Measurements from ENCODE around the gene MBNL3. TPM values are rescaled to one million over a fixed set of nuclear protein-coding genes. Genes with fewer than 3 reads are reported as not detected.

The MBNL3 gene
- total RNA-seq, 2 donors from 2014 or later, result 12.0 to 282 TPM

DNA sequence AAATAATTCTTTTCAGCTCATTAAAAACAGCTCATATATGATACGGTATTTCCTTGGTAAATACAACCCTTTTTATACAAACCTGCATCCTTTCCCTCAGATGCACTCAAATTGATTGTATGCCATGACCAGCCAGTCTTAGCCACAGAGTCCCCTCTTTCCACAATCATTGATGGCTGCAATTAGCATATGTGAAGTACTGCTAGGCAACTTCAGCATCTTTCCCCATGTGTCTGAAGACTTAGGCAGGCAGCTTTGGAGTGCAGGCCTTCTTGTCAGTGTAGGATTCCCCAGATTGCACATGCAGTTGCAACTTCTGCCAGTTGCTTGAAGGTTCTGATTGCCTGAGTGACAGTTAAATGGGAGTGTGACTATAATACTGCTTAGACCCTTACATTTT lies 15.6 kb upstream of the MBNL3 start:
- Histone ChIP-seq H3K27ac (no peak overlapping the region), H3K4me3 (no peak overlapping the region), H3K27me3 (replicated peaks; ENCODE audit: insufficient read depth) (no peaks in the 10 kb centered on the region), H3K9me3 (no peaks in the 10 kb centered on the region), H3K36me3 (no peaks in the 10 kb centered on the region), H3K4me1 (replicated peaks) (no peaks in the 10 kb centered on the region)
- 89% methylated on average over 1 of the region's 1 CpG for WGBS
- DNase-seq (ENCODE audit: low spot score), result no peak
- intact Hi-C loops (cut with DNase I), result no loop called here
- TF ChIP-seq POLR2A (IDR thresholded peaks at IDR 0.05), result no peak
- no peak for TF ChIP-seq POLR2AphosphoS5 (IDR thresholded peaks at IDR 0.05)
- TF ChIP-seq, protein P1, sequence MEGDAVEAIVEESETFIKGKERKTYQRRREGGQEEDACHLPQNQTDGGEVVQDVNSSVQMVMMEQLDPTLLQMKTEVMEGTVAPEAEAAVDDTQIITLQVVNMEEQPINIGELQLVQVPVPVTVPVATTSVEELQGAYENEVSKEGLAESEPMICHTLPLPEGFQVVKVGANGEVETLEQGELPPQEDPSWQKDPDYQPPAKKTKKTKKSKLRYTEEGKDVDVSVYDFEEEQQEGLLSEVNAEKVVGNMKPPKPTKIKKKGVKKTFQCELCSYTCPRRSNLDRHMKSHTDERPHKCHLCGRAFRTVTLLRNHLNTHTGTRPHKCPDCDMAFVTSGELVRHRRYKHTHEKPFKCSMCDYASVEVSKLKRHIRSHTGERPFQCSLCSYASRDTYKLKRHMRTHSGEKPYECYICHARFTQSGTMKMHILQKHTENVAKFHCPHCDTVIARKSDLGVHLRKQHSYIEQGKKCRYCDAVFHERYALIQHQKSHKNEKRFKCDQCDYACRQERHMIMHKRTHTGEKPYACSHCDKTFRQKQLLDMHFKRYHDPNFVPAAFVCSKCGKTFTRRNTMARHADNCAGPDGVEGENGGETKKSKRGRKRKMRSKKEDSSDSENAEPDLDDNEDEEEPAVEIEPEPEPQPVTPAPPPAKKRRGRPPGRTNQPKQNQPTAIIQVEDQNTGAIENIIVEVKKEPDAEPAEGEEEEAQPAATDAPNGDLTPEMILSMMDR (IDR thresholded peaks at IDR 0.05), result no peak

DNA sequence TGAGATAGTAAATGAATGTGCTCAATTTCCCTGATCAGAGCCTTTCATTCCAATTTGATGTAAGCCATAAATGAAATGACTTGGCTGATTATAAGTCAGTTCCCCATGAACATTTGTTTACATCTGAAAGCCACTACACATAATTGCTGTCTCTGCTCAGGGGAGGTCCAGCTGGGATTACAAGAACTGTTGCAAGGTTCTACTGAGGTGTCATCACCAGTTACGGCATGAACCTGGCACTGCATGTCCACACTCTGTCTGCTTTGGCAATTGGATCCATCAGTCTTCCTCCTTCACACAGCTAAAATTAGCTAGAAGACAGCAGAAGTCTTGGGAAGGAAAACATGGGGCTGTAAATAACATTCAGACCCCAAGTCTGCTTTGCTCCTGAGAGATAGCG lies 12.8 kb upstream of the MBNL3 start:
- H3K4me1 ChIP-seq (replicated peaks), result no peaks in the 10 kb centered on the region
- no peak for DNase-seq (ENCODE audit: low spot score)
- intact Hi-C loops (cut with DNase I), result no loop called here
- H3K36me3 ChIP-seq, result no peaks in the 10 kb centered on the region
- no peaks in the 10 kb centered on the region for H3K27me3 ChIP-seq (replicated peaks; ENCODE audit: insufficient read depth)
- no peaks in the 10 kb centered on the region for H3K9me3 ChIP-seq
- 86% methylated on average over 2 of the region's 2 CpGs for WGBS
- TF ChIP-seq, protein P1 (IDR thresholded peaks at IDR 0.05), result no peak
- TF ChIP-seq POLR2A (IDR thresholded peaks at IDR 0.05), result no peak
- TF ChIP-seq POLR2AphosphoS5 (IDR thresholded peaks at IDR 0.05), result no peak
- H3K27ac ChIP-seq, result no peak overlapping the region
- H3K4me3 ChIP-seq, result no peak overlapping the region

DNA sequence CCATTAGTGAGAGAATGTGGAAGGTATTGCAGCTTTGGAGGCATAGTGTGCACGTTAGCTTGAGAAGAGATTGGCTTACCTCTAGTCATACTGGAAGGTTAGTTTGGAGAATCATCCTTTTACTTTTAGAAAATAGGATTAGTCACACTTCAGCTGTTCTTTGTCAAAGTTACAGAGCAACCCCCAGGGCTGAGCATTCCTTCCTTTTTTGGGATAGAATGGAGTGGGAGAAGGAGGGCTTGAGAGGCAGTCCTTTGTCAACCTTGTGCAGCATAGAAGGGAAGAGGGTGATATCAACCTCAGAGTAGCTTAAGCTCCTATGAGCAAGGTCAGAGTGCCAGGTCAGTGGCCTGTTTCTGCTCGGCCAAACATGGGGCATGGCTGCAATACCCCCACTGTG lies 8.6 kb upstream of the MBNL3 start:
- H3K4me3 ChIP-seq, result no peak overlapping the region
- no peaks in the 10 kb centered on the region for H3K27me3 ChIP-seq (replicated peaks; ENCODE audit: insufficient read depth)
- no peaks in the 10 kb centered on the region for H3K36me3 ChIP-seq
- no peaks in the 10 kb centered on the region for H3K4me1 ChIP-seq (replicated peaks)
- DNase-seq (ENCODE audit: low spot score), result no peak
- no peak for TF ChIP-seq POLR2A (IDR thresholded peaks at IDR 0.05)
- TF ChIP-seq, protein P1 (IDR thresholded peaks at IDR 0.05), result no peak
- no peak for TF ChIP-seq POLR2AphosphoS5 (IDR thresholded peaks at IDR 0.05)
- H3K9me3 ChIP-seq, result no peaks in the 10 kb centered on the region
- WGBS, result 96% methylated on average over 2 of the region's 2 CpGs
- intact Hi-C loops (cut with DNase I), result no loop called here
- no peak overlapping the region for H3K27ac ChIP-seq

DNA sequence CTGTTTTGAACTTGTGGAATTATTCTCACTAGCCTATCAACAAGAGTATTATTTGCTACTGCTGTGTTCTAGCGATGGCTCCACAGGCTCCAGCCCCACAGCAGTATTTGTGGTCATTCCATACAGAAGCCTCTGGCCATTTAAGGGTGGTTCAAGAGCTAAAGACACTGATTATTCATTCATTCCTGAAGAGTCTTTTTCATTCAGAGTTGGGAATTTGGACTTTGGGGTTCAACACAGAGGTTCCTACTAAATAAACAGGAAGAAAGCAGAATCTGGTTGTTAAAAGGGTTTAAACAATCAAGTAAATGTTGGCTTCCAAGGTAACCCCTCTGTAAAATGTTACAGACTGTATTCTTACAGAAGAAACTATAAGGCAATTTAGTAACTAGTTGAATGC lies 4.3 kb upstream of the MBNL3 start:
- intact Hi-C loops (cut with DNase I), result no loop called here
- Histone ChIP-seq H3K4me3 (no peak overlapping the region), H3K9me3 (no peaks in the 10 kb centered on the region), H3K4me1 (replicated peaks) (no peaks in the 10 kb centered on the region), H3K27me3 (replicated peaks; ENCODE audit: insufficient read depth) (no peaks in the 10 kb centered on the region), H3K36me3 (no peaks in the 10 kb centered on the region), H3K27ac (no peak overlapping the region)
- TF ChIP-seq, protein P1 (IDR thresholded peaks at IDR 0.05), result no peak
- TF ChIP-seq POLR2AphosphoS5 (IDR thresholded peaks at IDR 0.05) (no peak), POLR2A (IDR thresholded peaks at IDR 0.05) (no peak)
- no peak for DNase-seq (ENCODE audit: low spot score)
- 100% methylated on average over 1 of the region's 1 CpG for WGBS

DNA sequence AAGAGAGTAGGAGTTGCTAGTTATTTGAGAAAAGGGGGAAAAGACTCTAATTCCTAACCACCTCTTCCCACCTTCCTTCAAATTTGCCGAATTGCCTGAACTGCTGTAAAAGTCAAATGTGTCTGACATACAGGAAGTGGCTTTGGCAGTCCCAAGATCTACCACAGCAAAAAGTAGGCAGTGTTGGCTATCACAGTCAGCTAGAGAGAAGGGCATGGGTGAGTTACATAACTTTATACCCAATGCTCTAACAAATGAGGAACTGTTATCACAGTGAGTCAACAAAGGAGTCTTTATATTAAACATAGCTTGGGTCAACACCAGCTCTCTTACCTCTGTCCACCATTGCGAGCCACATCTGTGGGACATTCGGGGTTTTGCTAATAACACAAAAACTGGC lies 2.4 kb upstream of the MBNL3 start:
- no peak for DNase-seq (ENCODE audit: low spot score)
- intact Hi-C loops (cut with DNase I), result no loop called here
- Histone ChIP-seq H3K4me3 (no peak overlapping the region), H3K27ac (no peak overlapping the region), H3K9me3 (no peaks in the 10 kb centered on the region), H3K27me3 (replicated peaks; ENCODE audit: insufficient read depth) (no peaks in the 10 kb centered on the region), H3K4me1 (replicated peaks) (no peaks in the 10 kb centered on the region), H3K36me3 (no peaks in the 10 kb centered on the region)
- TF ChIP-seq, protein P1 (IDR thresholded peaks at IDR 0.05), result no peak
- TF ChIP-seq POLR2A (IDR thresholded peaks at IDR 0.05), result no peak
- peak; percentile 21 for TF ChIP-seq POLR2AphosphoS5 (IDR thresholded peaks at IDR 0.05)
- WGBS, result 27% methylated on average over 3 of the region's 3 CpGs
